Fibroblast of skin of abdomen (primary cell): ENCODE data around the gene SLC22A17.
"Not testable (repeated sequence)": the region's sequence is repeated elsewhere in the genome, so short reads cannot be mapped to it uniquely, and the experiment has no call there.

ENCODE experiments used
- DNase-seq: peaks from one replicate; pipeline ENCODE4 v3.0.0-alpha.2; 2013

SLC22A17 gene

GRCh38 chr14:23339506-23340268, 13.0 kb downstream of the SLC22A17 start:
- no peak for DNase-seq

GRCh38 chr14:23335623-23336022, 17.1 kb downstream of the SLC22A17 start:
- no peak for DNase-seq

- peak; percentile 73 for DNase-seq
Measured at GRCh38 chr14:23327947-23328744, 24.5 kb downstream of the SLC22A17 start.

GRCh38 chr14:23326491-23327332, 26.0 kb downstream of the SLC22A17 start:
- DNase-seq: no peak

GRCh38 chr14:23325746-23326145, 26.9 kb downstream of the SLC22A17 start:
- not testable (repeated sequence) for DNase-seq

- no peak for DNase-seq
Measured at GRCh38 chr14:23324993-23325392, 27.7 kb downstream of the SLC22A17 start.

GRCh38 chr14:23324455-23324846, 28.2 kb downstream of the SLC22A17 start:
- DNase-seq: no peak

- no peak for DNase-seq
Measured at GRCh38 chr14:23323838-23324454, 28.7 kb downstream of the SLC22A17 start.

GRCh38 chr14:23322568-23323517, 29.8 kb downstream of the SLC22A17 start:
- no peak for DNase-seq

- peak; percentile 50 for DNase-seq
Measured at GRCh38 chr14:23321572-23322547, 30.8 kb downstream of the SLC22A17 start.

GRCh38 chr14:23320584-23321571, 31.8 kb downstream of the SLC22A17 start, which contains the start of gene PABPN1:
Gene PABPN1 (plus strand): TSS chr14:23321457. CDS start chr14:23321470, 13 bp downstream.
- peak; percentile 100 for DNase-seq

GRCh38 chr14:23319746-23320583, 32.7 kb downstream of the SLC22A17 start:
- DNase-seq: no peak

GRCh38 chr14:23316300-23316699, 36.4 kb downstream of the SLC22A17 start:
- DNase-seq: no peak

- no peak for DNase-seq
Measured at GRCh38 chr14:23310546-23310945, 42.1 kb downstream of the SLC22A17 start.

GRCh38 chr14:23308721-23309445, 43.8 kb downstream of the SLC22A17 start:
- DNase-seq: no peak

- no peak for DNase-seq
Measured at GRCh38 chr14:23307687-23308644, 44.7 kb downstream of the SLC22A17 start.
